IMR-90 (cell line): ENCODE measurements around the gene CDK5. TPM values are rescaled to one million over a fixed set of nuclear protein-coding genes. Genes with fewer than 3 reads are reported as not detected.

Experiments
- ATAC-seq: fragments of 200-7000 bp; cut with Tn5 transposase; 2 replicates; pipeline ENCODE4 v1.9.1; 2020; ENCODE audit warnings: low read depth, mild to moderate bottlenecking, moderate library complexity
- BruUV-seq: library from RNA; stranded (reverse); fragments of 400-500 nt; replicated peaks from 2 replicates; lab custom pipeline; 2021; lab: Mats Ljungman, UMichigan
- CTCF ChIA-PET: fragments of 300-600 bp; formaldehyde crosslinking; extraction: SDS; loops from one replicate; lab custom pipeline; 2021; ENCODE audit warnings: antibody characterized with exemption; lab: Yijun Ruan, JAX
- POLR2A ChIA-PET: fragments of 300-600 bp; sonication (Branson Sonifier 250); formaldehyde crosslinking; loops from one replicate; lab custom pipeline; 2022; ENCODE audit warnings: antibody characterized with exemption; ENCODE audit not compliant: unreplicated experiment; lab: Charles Lee
- DNase-seq: peaks from one replicate; pipeline ENCODE4 v3.0.0; 2013
- H2AFZ ChIP-seq: replicated peaks from 2 replicates; pipeline ENCODE3; 2013; ENCODE audit warnings: low read length, mild to moderate bottlenecking; ENCODE audit not compliant: poor library complexity
- H2AK5ac ChIP-seq: 2 replicates; pipeline ENCODE4 v1.6.1; 2013; ENCODE audit warnings: low read depth, low read length, inconsistent platforms
- H2AK9ac ChIP-seq: replicated peaks from 2 replicates; pipeline ENCODE3; 2013; ENCODE audit warnings: mild to moderate bottlenecking, low read depth, low read length, moderate library complexity; ENCODE audit not compliant: poor library complexity
- H2BK120ac ChIP-seq: 2 replicates; pipeline ENCODE4 v1.6.1; 2013; ENCODE audit warnings: low read depth, low read length, inconsistent platforms
- H2BK15ac ChIP-seq: 3 replicates; pipeline ENCODE4 v1.6.1; 2013; ENCODE audit warnings: low read depth, low read length, inconsistent platforms
- H2BK20ac ChIP-seq: 2 replicates; pipeline ENCODE4 v1.6.1; 2013; ENCODE audit warnings: low read depth, mild to moderate bottlenecking, inconsistent platforms, low read length, moderate library complexity
- H2BK5ac ChIP-seq: 2 replicates; pipeline ENCODE4 v1.6.1; 2013; ENCODE audit warnings: mild to moderate bottlenecking, low read depth, low read length, inconsistent platforms; ENCODE audit not compliant: poor library complexity, severe bottlenecking
- H3K14ac ChIP-seq: replicated peaks from 2 replicates; pipeline ENCODE4 v1.6.1; 2013; ENCODE audit warnings: low read depth, low read length, inconsistent platforms
- H3K18ac ChIP-seq: 2 replicates; pipeline ENCODE4 v1.6.1; 2013; ENCODE audit warnings: low read depth, low read length, control low read depth
- H3K23ac ChIP-seq: 2 replicates; pipeline ENCODE4 v1.6.1; 2013; ENCODE audit warnings: low read depth, low read length, inconsistent platforms
- H3K27ac ChIP-seq: 2 replicates; pipeline ENCODE4 v1.5.1; 2013; ENCODE audit warnings: mild to moderate bottlenecking, control low read depth, low read length; ENCODE audit not compliant: insufficient read depth
- H3K27me3 ChIP-seq: 2 replicates; pipeline ENCODE4 v1.6.1; 2013; ENCODE audit warnings: low read length; ENCODE audit not compliant: control insufficient read depth, insufficient read depth
- H3K36me3 ChIP-seq: 2 replicates; pipeline ENCODE4 v1.6.1; 2013; ENCODE audit warnings: low read length, mixed read lengths; ENCODE audit not compliant: control insufficient read depth, insufficient read depth
- H3K4ac ChIP-seq: 2 replicates; pipeline ENCODE4 v1.6.1; 2013; ENCODE audit warnings: low read depth, low read length, inconsistent platforms
- H3K4me1 ChIP-seq: 2 replicates; pipeline ENCODE4 v1.6.1; 2013; ENCODE audit warnings: low read length, mixed read lengths; ENCODE audit not compliant: control insufficient read depth, insufficient read depth
- H3K4me2 ChIP-seq: 2 replicates; pipeline ENCODE4 v1.6.1; 2013; ENCODE audit warnings: low read depth, mild to moderate bottlenecking, control low read depth, low read length, moderate library complexity
- H3K4me3 ChIP-seq: 2 replicates; pipeline ENCODE4 v1.5.1; 2013; ENCODE audit warnings: low read depth, mild to moderate bottlenecking, control low read depth, low read length, moderate library complexity; ENCODE audit not compliant: insufficient read depth
- H3K56ac ChIP-seq: 2 replicates; pipeline ENCODE4 v1.6.1; 2013; ENCODE audit warnings: low read length, inconsistent platforms; ENCODE audit not compliant: insufficient read depth; ENCODE audit errors: extremely low read depth
- H3K79me1 ChIP-seq, 2 experiments: 2 replicates each; pipeline ENCODE4 v1.6.1; 2013; ENCODE audit warnings: low read length in 2 of 2, inconsistent platforms in 1 of 2, low read depth in 1 of 2
- H3K9ac ChIP-seq: 2 replicates; pipeline ENCODE4 v1.6.1; 2013; ENCODE audit warnings: low read depth, low read length, control low read depth
- H3K9me1 ChIP-seq: 2 replicates; pipeline ENCODE4 v1.6.1; 2013; ENCODE audit warnings: low read length, inconsistent platforms; ENCODE audit not compliant: insufficient read depth
- H3K9me3 ChIP-seq: 2 replicates; pipeline ENCODE4 v1.6.1; 2013; ENCODE audit warnings: low read length; ENCODE audit not compliant: control insufficient read depth, insufficient read depth
- H4K20me1 ChIP-seq: 2 replicates; pipeline ENCODE4 v1.6.1; 2013; ENCODE audit warnings: low read length, inconsistent platforms; ENCODE audit not compliant: insufficient read depth
- H4K5ac ChIP-seq: 2 replicates; pipeline ENCODE4 v1.6.1; 2013; ENCODE audit warnings: mild to moderate bottlenecking, low read depth, low read length, control low read depth
- H4K8ac ChIP-seq, 2 experiments: 2 replicates each; pipeline ENCODE4 v1.6.1; 2013; ENCODE audit warnings: low read depth in 2 of 2, low read length in 2 of 2, control low read depth in 1 of 2, inconsistent platforms in 1 of 2
- H4K91ac ChIP-seq: 2 replicates; pipeline ENCODE4 v1.6.1; 2013; ENCODE audit warnings: low read depth, low read length, inconsistent platforms; ENCODE audit not compliant: insufficient read depth
- BHLHE40 ChIP-seq: fragments of 150-350 bp; IDR thresholded peaks from 2 replicates; pipeline ENCODE4 v1.6.1; 2016; ENCODE audit warnings: mild to moderate bottlenecking, low read depth, low read length
- CEBPB ChIP-seq: IDR thresholded peaks from 2 replicates; pipeline ENCODE4 v1.6.1; 2012; ENCODE audit warnings: low read depth, low read length, improper control_type of control experiment
- FOS ChIP-seq: fragments of 150-350 bp; IDR thresholded peaks from 2 replicates; pipeline ENCODE4 v1.6.1; 2016; ENCODE audit warnings: low read depth, low read length
- MAFK ChIP-seq: IDR thresholded peaks from 2 replicates; pipeline ENCODE4 v1.6.1; 2012; ENCODE audit warnings: low read depth, low read length, improper control_type of control experiment
- MXI1 ChIP-seq: IDR thresholded peaks from 2 replicates; pipeline ENCODE4 v1.6.1; 2012; ENCODE audit warnings: low read depth, mild to moderate bottlenecking, low read length, moderate library complexity, borderline replicate concordance
- SMC3 ChIP-seq: fragments of 150-350 bp; IDR thresholded peaks from 2 replicates; pipeline ENCODE4 v1.6.1; 2016; ENCODE audit warnings: low read depth, mild to moderate bottlenecking, antibody characterized with exemption, low read length, moderate library complexity
- WGBS, 2 experiments: methylation state at CpG; one replicate each; pipeline versions ENCODE4 v1.1.5 to v1.1.7; 2013; ENCODE audit warnings: missing lambda C conversion rate in 2 of 2; ENCODE audit not compliant: insufficient read length in 1 of 2; ENCODE audit errors: extremely low coverage in 2 of 2; 5-methylcytosine and 5-hydroxymethylcytosine counted together
- dilution Hi-C: fragments of 300-500 bp; cut with HindIII; formaldehyde crosslinking; loops from one replicate; pipeline ENCODE4 v1.14.3; 2018; ENCODE audit warnings: low sequenced_read_pairs; ENCODE audit not compliant: unreplicated experiment
- in situ Hi-C: fragments of 300-500 bp; cut with MboI; formaldehyde crosslinking; loops from 3 replicates; pipeline ENCODE4 v1.14.3; 2019; ENCODE audit warnings: low sequenced_read_pairs, inconsistent platforms, mixed read lengths
- intact Hi-C: fragments of 100-400 bp; cut with micrococcal nuclease; formaldehyde crosslinking; loops from 2 replicates; pipeline ENCODE4 v1.10.0; 2022
- polyA plus RNA-seq, 3 experiments: library from polyadenylated mRNA; depleted of rRNA; stranded (reverse); fragments of >200 nt; gene quantifications; 2 replicates each; pipeline ENCODE4 v1.2.3, GENCODE V29; 2012; ENCODE audit warnings: low replicate concordance in 1 of 3
- total RNA-seq: library from RNA; depleted of rRNA; stranded (reverse); fragments of >200 nt; gene quantifications from 2 replicates; pipeline ENCODE4 v1.2.3, GENCODE V29; 2012

The CDK5 gene
- total and polyA plus RNA-seq, 2 of the 4 experiments (the other 2 are of a cell fraction) = 22.4 to 34.8 TPM

DNA sequence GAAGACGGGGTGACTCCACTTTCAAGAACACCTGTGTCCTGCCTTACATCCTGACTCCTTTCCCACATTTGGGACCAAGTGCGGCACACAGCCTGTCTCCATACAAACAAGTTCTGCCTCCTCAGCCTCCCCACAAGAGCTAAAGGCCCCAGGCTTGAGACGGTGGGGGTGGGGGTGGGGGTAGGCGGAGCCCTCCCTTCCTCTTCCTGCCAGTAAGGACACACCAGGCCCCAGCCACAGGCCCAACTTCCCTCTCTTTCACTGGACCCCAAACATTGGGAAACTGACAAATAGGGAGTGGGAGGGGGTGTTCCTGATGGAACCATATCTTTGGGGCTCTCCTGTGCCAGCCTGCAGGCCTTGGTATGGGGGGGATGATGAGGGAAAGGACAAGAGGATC is 4.6 kb downstream of the CDK5 start:
- intact Hi-C loops = no loop called here
- Histone ChIP-seq H3K4me3 (no peak overlapping the region), H4K20me1 (peaks cover 5% of the 10 kb centered on the region; the same call in 1 of the 2 replicates), H3K14ac (no peak overlapping the region), H4K5ac (no peak overlapping the region), H3K36me3 (no peaks in the 10 kb centered on the region), H4K8ac (no peak overlapping the region), H2BK15ac (no peak overlapping the region), H3K4ac (no peak overlapping the region), H2AFZ (no peak overlapping the region), H4K91ac (no peak overlapping the region), H3K23ac (no peak overlapping the region), H3K27ac (no peak overlapping the region), H3K4me1 (peaks cover 7% of the 10 kb centered on the region), H3K18ac (no peak overlapping the region), H2BK5ac (no peak overlapping the region), H2BK20ac (no peak overlapping the region), H2BK120ac (no peak overlapping the region), H2AK5ac (no peak overlapping the region), H3K56ac (no peak overlapping the region), H3K27me3 (no peaks in the 10 kb centered on the region; the same call in 1 of the 2 replicates), H3K9ac (no peak overlapping the region), H3K79me1 (peaks cover 8 to 18% of the 10 kb centered on the region in 2 experiments), H3K9me1 (peaks cover 3% of the 10 kb centered on the region; the same call in 1 of the 2 replicates), H2AK9ac (peak overlapping the region; percentile 61), H3K4me2 (no peak overlapping the region), H3K9me3 (no peaks in the 10 kb centered on the region)
- CTCF ChIA-PET = no interaction called here
- no CpG with 5 or more reads among the region's 4 CpGs for WGBS, 2 experiments
- no TSS peak for BruUV-seq
- DNase-seq (no peak), ATAC-seq (no peak)
- dilution Hi-C loops = no loop called here
- no peak for TF ChIP-seq CEBPB
- TF ChIP-seq FOS = no peak
- no peak for TF ChIP-seq BHLHE40
- no peak for TF ChIP-seq MXI1
- no peak for TF ChIP-seq SMC3
- no peak for TF ChIP-seq MAFK
- POLR2A ChIA-PET = no interaction called here
- in situ Hi-C loops = no loop called here
